Fibroblast of mammary gland (primary cell): Measurements from ENCODE around the gene MAP3K20.
A peak's percentile ranks its signal among the peaks of the same experiment; 100 is the strongest.

Experiments
- DNase-seq: peaks from one replicate; pipeline ENCODE4 v3.0.0-alpha.2; 2010; ENCODE audit warnings: low read depth
- H3K4me3 ChIP-seq: 2 replicates; pipeline ENCODE4 v1.5.1; 2011; ENCODE audit warnings: low read depth, mild to moderate bottlenecking, low read length, moderate library complexity; ENCODE audit not compliant: control insufficient read depth
- TF ChIP-seq, protein P1 (sequence below): conservative IDR thresholded peaks from 2 replicates; pipeline ENCODE4 v1.5.1; 2011; ENCODE audit warnings: low read depth, low read length, inconsistent platforms; ENCODE audit not compliant: control insufficient read depth, insufficient read depth

Gene MAP3K20

DNA sequence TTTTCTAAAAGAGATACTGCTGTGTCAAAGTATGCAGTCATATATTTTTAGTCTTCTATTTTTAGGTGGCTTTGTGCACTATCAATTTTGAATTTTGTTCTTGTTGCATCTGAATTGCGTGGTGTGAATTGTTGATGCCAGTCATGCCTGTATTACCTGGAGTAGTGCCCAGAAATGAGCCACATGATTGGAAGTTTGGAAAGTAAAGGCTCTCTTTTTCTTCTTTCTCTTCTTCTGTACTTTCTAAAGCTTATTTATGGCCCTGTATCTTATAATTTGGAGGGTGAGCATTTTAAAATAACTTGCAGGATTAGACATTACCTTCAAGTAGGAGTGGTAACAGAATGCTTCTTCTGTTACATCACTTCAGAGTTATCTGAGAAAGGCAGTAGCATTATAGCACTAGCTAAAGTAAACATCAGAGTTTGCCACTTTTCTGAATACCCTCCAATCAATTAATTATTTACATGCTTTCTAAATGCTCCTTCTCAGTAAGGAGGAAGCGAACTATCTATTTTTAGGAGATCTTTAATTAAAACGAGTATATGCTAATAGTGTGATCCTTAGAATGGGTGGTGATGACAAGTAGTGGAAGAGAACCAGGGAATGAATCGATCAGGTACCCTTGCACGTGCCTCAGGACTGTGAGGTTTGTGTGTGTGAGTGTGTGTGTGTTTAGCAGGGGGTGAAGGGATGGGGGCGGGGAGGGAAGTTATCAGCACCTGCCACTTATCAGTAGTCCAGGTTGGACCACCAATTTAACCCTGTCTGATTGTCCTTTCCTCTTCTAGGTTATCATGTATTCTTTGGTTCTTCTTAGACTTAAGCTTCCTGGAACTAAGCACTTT, 112.5 kb downstream of the MAP3K20 start:
- H3K4me3 ChIP-seq: no peak overlapping the region
- DNase-seq: peak; percentile 70
- TF ChIP-seq, protein P1, sequence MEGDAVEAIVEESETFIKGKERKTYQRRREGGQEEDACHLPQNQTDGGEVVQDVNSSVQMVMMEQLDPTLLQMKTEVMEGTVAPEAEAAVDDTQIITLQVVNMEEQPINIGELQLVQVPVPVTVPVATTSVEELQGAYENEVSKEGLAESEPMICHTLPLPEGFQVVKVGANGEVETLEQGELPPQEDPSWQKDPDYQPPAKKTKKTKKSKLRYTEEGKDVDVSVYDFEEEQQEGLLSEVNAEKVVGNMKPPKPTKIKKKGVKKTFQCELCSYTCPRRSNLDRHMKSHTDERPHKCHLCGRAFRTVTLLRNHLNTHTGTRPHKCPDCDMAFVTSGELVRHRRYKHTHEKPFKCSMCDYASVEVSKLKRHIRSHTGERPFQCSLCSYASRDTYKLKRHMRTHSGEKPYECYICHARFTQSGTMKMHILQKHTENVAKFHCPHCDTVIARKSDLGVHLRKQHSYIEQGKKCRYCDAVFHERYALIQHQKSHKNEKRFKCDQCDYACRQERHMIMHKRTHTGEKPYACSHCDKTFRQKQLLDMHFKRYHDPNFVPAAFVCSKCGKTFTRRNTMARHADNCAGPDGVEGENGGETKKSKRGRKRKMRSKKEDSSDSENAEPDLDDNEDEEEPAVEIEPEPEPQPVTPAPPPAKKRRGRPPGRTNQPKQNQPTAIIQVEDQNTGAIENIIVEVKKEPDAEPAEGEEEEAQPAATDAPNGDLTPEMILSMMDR: no peak

DNA sequence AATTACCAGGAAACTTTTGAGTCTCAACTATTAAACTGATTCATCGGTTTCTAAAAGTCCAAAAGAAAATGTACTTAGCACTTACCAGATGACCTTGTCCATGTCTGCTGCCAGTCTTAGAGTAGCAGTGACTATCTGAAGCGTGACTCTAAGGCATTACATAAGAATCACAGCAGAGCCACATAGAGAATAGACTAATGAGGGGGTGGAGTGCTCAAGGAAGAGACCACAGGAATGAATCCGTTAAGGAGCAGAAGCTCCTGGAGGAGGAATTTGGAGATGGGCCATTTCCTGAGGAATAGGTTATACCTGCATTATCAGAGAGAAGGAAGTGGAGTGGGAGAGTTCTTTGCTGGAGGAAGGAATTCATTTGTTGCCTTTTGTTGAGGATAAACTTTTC, 116.0 kb downstream of the MAP3K20 start:
- DNase-seq: peak; percentile 53
- TF ChIP-seq, protein P1: no peak
- H3K4me3 ChIP-seq: no peak overlapping the region

DNA sequence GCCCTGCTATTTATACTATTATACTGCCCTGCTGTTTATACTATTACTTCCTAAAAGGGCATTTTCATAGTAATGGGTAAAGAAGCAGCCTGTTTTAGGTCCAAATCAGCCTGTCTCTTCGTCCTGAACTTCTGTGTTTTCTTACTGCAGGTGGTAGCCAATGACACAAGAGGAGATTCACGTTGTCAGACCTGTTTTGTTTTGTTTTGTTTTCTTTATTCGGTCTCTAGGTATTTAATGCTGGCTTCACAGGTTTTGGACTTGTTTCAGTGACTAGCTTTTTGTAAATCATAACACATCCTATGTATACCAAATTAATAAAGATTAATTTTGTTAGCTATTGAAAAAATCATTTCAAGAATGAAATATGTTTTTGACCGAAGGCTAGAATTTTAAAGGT, 116.4 kb downstream of the MAP3K20 start:
- DNase-seq: no peak
- TF ChIP-seq, protein P1: no peak
- H3K4me3 ChIP-seq: no peak overlapping the region

- no peak overlapping the region for H3K4me3 ChIP-seq
- DNase-seq: peak; percentile 26
- TF ChIP-seq, protein P1: no peak
Observed at GRCh38 chr2:173193925-173194324, 118.3 kb downstream of the MAP3K20 start.

GRCh38 chr2:173195100-173195499, 119.5 kb downstream of the MAP3K20 start:
- no peak overlapping the region for H3K4me3 ChIP-seq
- TF ChIP-seq, protein P1: no peak
- DNase-seq: no peak

GRCh38 chr2:173196080-173196479, 120.4 kb downstream of the MAP3K20 start:
- H3K4me3 ChIP-seq: no peak overlapping the region
- no peak for DNase-seq
- TF ChIP-seq, protein P1: no peak
